Activated B cell treated with CpG ODN at 0.5 μM for 24 hours (primary cell): ENCODE data around the gene SSTR3. TPM values are rescaled to one million over a fixed set of nuclear protein-coding genes. Genes with fewer than 3 reads are reported as not detected.

Experiments
- ATAC-seq: fragments of 200-7000 bp; cut with Tn5 transposase; one replicate; pipeline ENCODE4 v1.10.0; 2021; ENCODE audit warnings: low read depth, mild to moderate bottlenecking, moderate library complexity
- CTCF ChIA-PET: fragments of 350-600 bp; sonication (Branson Sonifier 250); formaldehyde crosslinking; loops from one replicate; lab custom pipeline; 2021; ENCODE audit warnings: antibody characterized with exemption; lab: Charles Lee
- POLR2A ChIA-PET: fragments of 350-600 bp; sonication (Branson Sonifier 250); formaldehyde crosslinking; loops from one replicate; lab custom pipeline; 2021; ENCODE audit warnings: antibody characterized with exemption; lab: Charles Lee
- DNase-seq: peaks from one replicate; pipeline ENCODE4 v3.0.0; 2022
- H3K27ac Mint-ChIP-seq: one replicate; pipeline ENCODE4 v1.8.0; 2020; ENCODE audit warnings: mixed read lengths
- H3K27me3 Mint-ChIP-seq: one replicate; pipeline ENCODE4 v1.8.0; 2021; ENCODE audit warnings: mixed read lengths
- H3K36me3 Mint-ChIP-seq: one replicate; pipeline ENCODE4 v1.8.0; 2021; ENCODE audit warnings: low read depth, mixed read lengths
- H3K4me1 Mint-ChIP-seq: one replicate; pipeline ENCODE4 v1.8.0; 2021; ENCODE audit warnings: mixed read lengths
- H3K4me3 Mint-ChIP-seq: one replicate; pipeline ENCODE4 v1.8.0; 2020; ENCODE audit warnings: mild to moderate bottlenecking, mixed read lengths
- H3K9me3 Mint-ChIP-seq: one replicate; pipeline ENCODE4 v1.8.0; 2020; ENCODE audit warnings: mixed read lengths
- intact Hi-C: fragments of 100-400 bp; cut with micrococcal nuclease; formaldehyde crosslinking; loops from one replicate; pipeline ENCODE4 v1.15.1; 2024
- total RNA-seq: library from RNA; stranded (reverse); gene quantifications from 2 replicates; pipeline ENCODE4 v1.2.3, GENCODE V29; 2022
- TF ChIP-seq, protein P1 (sequence below): fragments of 200-600 bp; IDR thresholded peaks from one replicate; pipeline ENCODE4 v1.8.0; 2022; ENCODE audit warnings: antibody characterized with exemption, mild to moderate bottlenecking

Gene SSTR3
- total RNA-seq, 1 donor from 2014 or later, result 1.8 TPM

GRCh38 chr22:37215890-37216289, 3.6 kb upstream of the SSTR3 start:
- H3K36me3 Mint-ChIP-seq, result no peaks in the 10 kb centered on the region
- H3K4me1 Mint-ChIP-seq, result peaks cover 48% of the 10 kb centered on the region
- no peaks in the 10 kb centered on the region for H3K27me3 Mint-ChIP-seq
- no peak overlapping the region for H3K4me3 Mint-ChIP-seq
- peaks cover under 1% of the 10 kb centered on the region for H3K9me3 Mint-ChIP-seq
- CTCF ChIA-PET, result interaction anchor here (0.9 to 2.7 kb wide), 5 partner anchors 13 to 50 kb away, joined by 3 to 18 read pairs (median 3); no protein-coding TSS in a partner anchor
- no peak for ATAC-seq
- TF ChIP-seq, protein P1, sequence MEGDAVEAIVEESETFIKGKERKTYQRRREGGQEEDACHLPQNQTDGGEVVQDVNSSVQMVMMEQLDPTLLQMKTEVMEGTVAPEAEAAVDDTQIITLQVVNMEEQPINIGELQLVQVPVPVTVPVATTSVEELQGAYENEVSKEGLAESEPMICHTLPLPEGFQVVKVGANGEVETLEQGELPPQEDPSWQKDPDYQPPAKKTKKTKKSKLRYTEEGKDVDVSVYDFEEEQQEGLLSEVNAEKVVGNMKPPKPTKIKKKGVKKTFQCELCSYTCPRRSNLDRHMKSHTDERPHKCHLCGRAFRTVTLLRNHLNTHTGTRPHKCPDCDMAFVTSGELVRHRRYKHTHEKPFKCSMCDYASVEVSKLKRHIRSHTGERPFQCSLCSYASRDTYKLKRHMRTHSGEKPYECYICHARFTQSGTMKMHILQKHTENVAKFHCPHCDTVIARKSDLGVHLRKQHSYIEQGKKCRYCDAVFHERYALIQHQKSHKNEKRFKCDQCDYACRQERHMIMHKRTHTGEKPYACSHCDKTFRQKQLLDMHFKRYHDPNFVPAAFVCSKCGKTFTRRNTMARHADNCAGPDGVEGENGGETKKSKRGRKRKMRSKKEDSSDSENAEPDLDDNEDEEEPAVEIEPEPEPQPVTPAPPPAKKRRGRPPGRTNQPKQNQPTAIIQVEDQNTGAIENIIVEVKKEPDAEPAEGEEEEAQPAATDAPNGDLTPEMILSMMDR, result no peak
- POLR2A ChIA-PET, result interaction anchor here (0.9 to 11.8 kb wide), 3 partner anchors 14 to 25 kb away, joined by 3 to 304 read pairs (median 35); partner anchors contain the start of gene RAC2
- no peak for DNase-seq
- no peak overlapping the region for H3K27ac Mint-ChIP-seq
- intact Hi-C loops, result no loop called here

GRCh38 chr22:37214731-37215030, 2.4 kb upstream of the SSTR3 start:
- TF ChIP-seq, protein P1, result no peak
- no peaks in the 10 kb centered on the region for H3K27me3 Mint-ChIP-seq
- ATAC-seq (no peak), DNase-seq (no peak)
- no peak overlapping the region for H3K27ac Mint-ChIP-seq
- no peak overlapping the region for H3K4me3 Mint-ChIP-seq
- H3K36me3 Mint-ChIP-seq, result no peaks in the 10 kb centered on the region
- H3K9me3 Mint-ChIP-seq, result no peaks in the 10 kb centered on the region
- peaks cover 36% of the 10 kb centered on the region for H3K4me1 Mint-ChIP-seq
- CTCF ChIA-PET, result no interaction called here
- POLR2A ChIA-PET, result interaction anchor here (5.5 kb wide), 1 partner anchor 15 kb away, joined by 35 read pairs; no protein-coding TSS in a partner anchor
- intact Hi-C loops, result no loop called here

- Mint-ChIP-seq H3K27me3 (no peaks in the 10 kb centered on the region), H3K4me3 (no peak overlapping the region), H3K36me3 (no peaks in the 10 kb centered on the region), H3K27ac (no peak overlapping the region), H3K4me1 (peaks cover 31% of the 10 kb centered on the region), H3K9me3 (no peaks in the 10 kb centered on the region)
- POLR2A ChIA-PET, result no interaction called here
- CTCF ChIA-PET, result no interaction called here
- DNase-seq (peak; percentile 9), ATAC-seq (no peak)
- TF ChIP-seq, protein P1, result no peak
- intact Hi-C loops, result no loop called here
These were observed 1.9 kb upstream of the SSTR3 start for GRCh38 chr22:37213941-37214730.

DNA sequence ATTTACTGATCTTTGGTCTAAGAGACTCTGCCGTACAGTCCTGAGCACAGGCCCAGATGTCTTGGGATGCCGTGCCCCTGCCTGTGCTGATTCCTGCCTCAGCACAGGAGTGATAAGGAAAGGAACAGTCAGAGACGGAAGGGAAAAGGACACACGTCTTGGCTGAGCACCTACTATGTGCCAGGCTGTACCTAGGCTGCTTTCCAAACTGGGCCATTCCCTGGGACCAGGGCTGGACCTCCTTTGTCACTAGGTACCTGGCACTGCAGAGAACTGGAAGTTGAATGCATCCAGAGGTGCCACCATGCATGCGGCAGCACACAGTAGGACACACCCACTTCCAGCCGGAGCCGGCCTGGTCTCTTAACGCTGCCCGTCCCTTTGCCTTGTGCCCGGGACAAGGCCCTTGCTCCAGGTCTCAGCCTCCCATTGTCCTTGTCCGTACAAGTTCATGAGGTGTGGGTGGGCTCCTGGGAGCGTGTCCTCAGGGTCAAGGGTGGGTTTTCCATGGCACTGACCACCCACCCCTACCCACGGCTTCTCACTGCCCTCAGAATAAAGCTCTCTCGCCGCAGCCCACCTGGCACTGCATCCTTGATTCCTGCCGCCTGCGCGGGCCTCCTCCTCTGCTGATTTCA, 1.1 kb upstream of the SSTR3 start:
- H3K4me3 Mint-ChIP-seq, result no peak overlapping the region
- no peaks in the 10 kb centered on the region for H3K36me3 Mint-ChIP-seq
- H3K27ac Mint-ChIP-seq, result no peak overlapping the region
- ChIA-PET POLR2A (no interaction called here), CTCF (no interaction called here)
- peaks cover 23% of the 10 kb centered on the region for H3K4me1 Mint-ChIP-seq
- no peaks in the 10 kb centered on the region for H3K27me3 Mint-ChIP-seq
- intact Hi-C loops, result no loop called here
- ATAC-seq, result no peak
- TF ChIP-seq, protein P1, result no peak
- peak; percentile 7 for DNase-seq
- no peaks in the 10 kb centered on the region for H3K9me3 Mint-ChIP-seq

DNA sequence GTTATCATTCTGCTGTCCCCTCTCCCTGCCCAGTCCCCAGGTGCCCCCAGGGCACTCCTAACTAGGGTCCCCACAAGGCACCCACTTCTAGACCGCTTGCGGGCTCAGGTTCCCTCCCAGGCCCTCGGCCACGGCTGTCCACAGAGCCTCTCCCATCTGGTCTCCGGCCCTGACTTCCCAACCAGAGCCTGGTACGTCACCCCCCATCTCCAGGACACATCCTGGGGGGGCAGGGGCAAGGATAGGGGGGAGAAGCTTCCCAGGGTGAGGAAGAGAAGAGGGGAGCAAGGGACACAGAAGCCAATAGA, 457 bp downstream of the SSTR3 start:
- Mint-ChIP-seq H3K36me3 (no peaks in the 10 kb centered on the region), H3K9me3 (no peaks in the 10 kb centered on the region), H3K4me3 (no peak overlapping the region), H3K27ac (no peak overlapping the region), H3K27me3 (no peaks in the 10 kb centered on the region), H3K4me1 (peaks cover 10% of the 10 kb centered on the region)
- DNase-seq (peak; percentile 9), ATAC-seq (no peak)
- TF ChIP-seq, protein P1, result no peak
- POLR2A ChIA-PET, result no interaction called here
- CTCF ChIA-PET, result no interaction called here
- intact Hi-C loops, result no loop called here
